HUES48 (cell line): ENCODE measurements around the gene RASEF.

Experiments used
- H3K27ac ChIP-seq: one replicate; pipeline ENCODE4 v1.7.0; 2013; ENCODE audit warnings: low read depth, low read length, inconsistent platforms
- H3K27me3 ChIP-seq: 2 replicates; pipeline ENCODE4 v1.6.1; 2013; ENCODE audit warnings: mild to moderate bottlenecking, low read length; ENCODE audit not compliant: control insufficient read depth, insufficient read depth
- H3K36me3 ChIP-seq: 2 replicates; pipeline ENCODE4 v1.6.1; 2013; ENCODE audit warnings: low read length; ENCODE audit not compliant: control insufficient read depth, insufficient read depth
- H3K4me1 ChIP-seq: 2 replicates; pipeline ENCODE4 v1.6.1; 2013; ENCODE audit warnings: mild to moderate bottlenecking, low read length; ENCODE audit not compliant: control insufficient read depth, insufficient read depth
- H3K4me3 ChIP-seq: 2 replicates; pipeline ENCODE4 v1.5.1; 2013; ENCODE audit warnings: mild to moderate bottlenecking, low read depth, low read length
- H3K9ac ChIP-seq: 2 replicates; pipeline ENCODE4 v1.6.1; 2013; ENCODE audit warnings: mild to moderate bottlenecking, low read depth, low read length, moderate library complexity
- H3K9me3 ChIP-seq: 2 replicates; pipeline ENCODE4 v1.6.1; 2013; ENCODE audit warnings: low read length; ENCODE audit not compliant: control insufficient read depth, insufficient read depth

Gene RASEF

GRCh38 chr9:83032065-83032625 is 30.8 kb downstream of the RASEF start:
- Histone ChIP-seq H3K4me3 (no peak overlapping the region), H3K4me1 (no peaks in the 10 kb centered on the region), H3K27me3 (no peaks in the 10 kb centered on the region), H3K36me3 (no peaks in the 10 kb centered on the region), H3K9ac (no peak overlapping the region), H3K27ac (no peak overlapping the region), H3K9me3 (no peaks in the 10 kb centered on the region)

GRCh38 chr9:83030391-83031107 is 32.4 kb downstream of the RASEF start:
- Histone ChIP-seq H3K9ac (no peak overlapping the region), H3K27ac (no peak overlapping the region), H3K9me3 (no peaks in the 10 kb centered on the region), H3K4me1 (no peaks in the 10 kb centered on the region), H3K27me3 (no peaks in the 10 kb centered on the region), H3K4me3 (no peak overlapping the region), H3K36me3 (no peaks in the 10 kb centered on the region)

GRCh38 chr9:83029531-83030137 is 33.3 kb downstream of the RASEF start:
- H3K27ac ChIP-seq: no peak overlapping the region
- H3K4me1 ChIP-seq: no peaks in the 10 kb centered on the region
- no peak overlapping the region for H3K9ac ChIP-seq
- H3K36me3 ChIP-seq: no peaks in the 10 kb centered on the region
- H3K9me3 ChIP-seq: no peaks in the 10 kb centered on the region
- H3K27me3 ChIP-seq: no peaks in the 10 kb centered on the region
- H3K4me3 ChIP-seq: no peak overlapping the region

DNA sequence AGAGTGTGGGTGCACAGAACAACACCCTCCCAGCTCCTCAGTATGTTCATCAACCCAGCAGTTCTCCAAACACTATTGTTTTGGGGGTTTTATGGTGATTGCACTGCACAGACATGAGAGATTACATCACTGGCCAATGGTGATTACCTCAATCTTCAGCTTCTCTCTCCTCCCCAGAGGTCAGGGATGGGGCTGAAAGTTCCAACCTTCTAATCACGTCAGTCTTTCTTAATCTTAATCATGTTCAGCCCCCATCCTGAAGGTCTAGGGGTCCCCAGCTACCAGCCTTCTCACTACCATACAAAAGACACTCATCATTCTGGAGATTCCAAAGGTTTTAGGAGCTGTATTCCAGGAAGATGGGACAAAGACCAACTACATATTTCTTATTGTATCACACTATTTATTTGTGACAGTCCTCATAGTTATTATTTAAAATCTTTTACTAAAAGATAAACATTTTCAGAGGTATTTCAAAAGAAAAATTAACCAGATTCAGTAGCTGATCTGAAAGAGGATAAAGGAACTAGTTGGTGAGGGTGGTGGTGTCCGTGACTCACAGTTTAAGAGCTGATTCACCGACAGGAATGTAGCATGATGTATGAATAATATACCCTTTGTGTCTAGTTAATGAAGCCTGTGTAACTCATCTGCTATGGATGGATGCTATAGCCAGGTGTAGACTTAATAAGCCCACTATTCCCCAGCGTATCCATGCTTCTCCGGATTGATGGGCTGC is 35.6 kb downstream of the RASEF start:
- H3K27me3 ChIP-seq: no peaks in the 10 kb centered on the region
- H3K36me3 ChIP-seq: no peaks in the 10 kb centered on the region
- no peaks in the 10 kb centered on the region for H3K9me3 ChIP-seq
- H3K4me1 ChIP-seq: no peaks in the 10 kb centered on the region
- H3K27ac ChIP-seq: no peak overlapping the region
- no peak overlapping the region for H3K9ac ChIP-seq
- H3K4me3 ChIP-seq: no peak overlapping the region

DNA sequence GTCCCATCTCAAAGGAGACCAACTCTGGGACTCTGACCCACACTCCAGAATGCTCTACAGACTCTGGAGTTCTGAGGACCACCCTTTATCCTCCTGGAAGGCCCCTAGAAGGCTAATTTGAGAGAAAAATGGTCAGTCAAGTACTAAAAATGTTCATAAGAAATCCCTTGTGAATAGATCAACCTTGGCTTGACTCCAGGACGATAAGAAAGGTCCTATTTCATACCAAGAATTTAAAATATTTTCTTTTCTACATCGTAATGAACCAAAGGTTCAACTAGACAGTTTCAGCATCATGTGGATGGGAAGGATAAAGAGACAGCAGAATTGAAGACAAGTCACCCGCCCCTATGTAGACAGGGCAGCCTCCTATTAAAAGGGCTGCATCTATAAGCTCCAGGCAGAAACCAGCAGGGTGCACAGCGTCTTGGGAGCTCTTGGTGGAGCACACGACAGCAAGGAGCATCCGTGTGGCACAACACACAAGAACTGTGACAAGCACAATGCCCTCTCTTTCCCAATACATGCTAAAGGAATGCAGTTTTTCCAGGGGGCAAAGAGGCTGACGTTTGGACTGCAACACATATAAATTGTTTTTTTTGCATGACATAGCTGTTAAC is 38.3 kb downstream of the RASEF start:
- no peak overlapping the region for H3K27ac ChIP-seq
- H3K9ac ChIP-seq: no peak overlapping the region
- H3K27me3 ChIP-seq: no peaks in the 10 kb centered on the region
- no peaks in the 10 kb centered on the region for H3K36me3 ChIP-seq
- no peaks in the 10 kb centered on the region for H3K4me1 ChIP-seq
- H3K9me3 ChIP-seq: no peaks in the 10 kb centered on the region
- no peak overlapping the region for H3K4me3 ChIP-seq

DNA sequence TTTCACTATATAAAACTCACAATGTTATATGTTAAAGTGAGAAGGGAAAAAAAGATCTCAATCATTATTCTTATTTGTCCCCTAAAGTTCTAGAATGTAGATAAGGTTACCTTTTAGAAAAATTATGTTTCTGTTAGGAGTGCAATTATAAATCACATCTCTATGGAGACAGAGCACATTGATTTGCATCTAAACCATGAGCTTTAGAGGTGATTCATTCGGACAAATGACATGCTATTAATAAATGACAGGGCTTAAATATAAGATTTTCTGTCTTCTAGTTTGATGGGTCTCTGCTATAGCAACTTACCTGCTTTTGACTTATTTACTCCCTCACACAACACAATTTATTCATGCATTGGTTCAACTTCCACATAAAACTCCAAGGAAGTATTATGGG is 39.8 kb downstream of the RASEF start:
- no peaks in the 10 kb centered on the region for H3K36me3 ChIP-seq
- H3K27me3 ChIP-seq: no peaks in the 10 kb centered on the region
- H3K9me3 ChIP-seq: no peaks in the 10 kb centered on the region
- H3K9ac ChIP-seq: no peak overlapping the region
- H3K4me1 ChIP-seq: no peaks in the 10 kb centered on the region
- no peak overlapping the region for H3K4me3 ChIP-seq
- no peak overlapping the region for H3K27ac ChIP-seq

DNA sequence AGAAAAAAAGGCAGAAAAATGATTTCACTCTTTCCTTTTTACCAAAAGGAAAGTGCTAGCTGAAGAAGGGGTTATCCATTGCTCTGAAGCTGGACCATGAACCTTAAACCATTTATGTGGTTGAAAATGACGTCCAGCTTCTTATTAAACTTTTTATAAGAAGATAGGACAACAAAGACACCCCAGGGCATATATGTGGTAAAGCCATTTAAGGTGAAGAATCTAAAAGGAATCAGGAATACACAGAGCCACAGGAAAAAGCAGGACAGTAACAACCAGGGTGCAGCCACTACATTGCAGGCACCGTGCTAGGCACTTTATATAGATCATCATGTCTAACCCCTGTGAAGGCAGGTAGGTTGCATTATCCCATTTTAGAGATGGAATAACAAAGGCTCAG is 42.1 kb downstream of the RASEF start:
- no peaks in the 10 kb centered on the region for H3K27me3 ChIP-seq
- no peaks in the 10 kb centered on the region for H3K4me1 ChIP-seq
- no peaks in the 10 kb centered on the region for H3K9me3 ChIP-seq
- H3K27ac ChIP-seq: no peak overlapping the region
- no peak overlapping the region for H3K4me3 ChIP-seq
- no peak overlapping the region for H3K9ac ChIP-seq
- no peaks in the 10 kb centered on the region for H3K36me3 ChIP-seq

- H3K4me1 ChIP-seq: no peaks in the 10 kb centered on the region
- H3K4me3 ChIP-seq: no peak overlapping the region
- H3K36me3 ChIP-seq: no peaks in the 10 kb centered on the region
- no peaks in the 10 kb centered on the region for H3K27me3 ChIP-seq
- no peak overlapping the region for H3K27ac ChIP-seq
- H3K9me3 ChIP-seq: no peaks in the 10 kb centered on the region
- no peak overlapping the region for H3K9ac ChIP-seq
These were observed 42.6 kb downstream of the RASEF start for GRCh38 chr9:83020327-83020726.

DNA sequence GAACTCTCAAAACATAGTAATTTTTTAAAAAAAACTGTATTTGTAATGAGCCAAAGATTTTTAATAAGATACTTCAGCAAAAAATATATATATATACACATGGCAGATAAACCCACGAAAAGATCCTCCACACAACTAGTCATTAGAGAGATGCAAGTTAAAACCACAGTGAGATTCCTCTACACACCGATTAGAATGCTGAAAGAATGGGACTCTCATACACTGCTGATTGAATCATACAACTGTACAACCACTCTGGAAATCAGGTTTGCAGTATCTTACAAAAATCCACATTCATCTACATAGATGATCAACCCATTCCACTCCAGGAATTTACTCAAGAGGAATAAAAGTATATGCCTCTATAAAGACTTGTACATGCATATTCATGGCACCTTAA is 43.7 kb downstream of the RASEF start:
- H3K4me1 ChIP-seq: no peaks in the 10 kb centered on the region
- no peak overlapping the region for H3K9ac ChIP-seq
- H3K36me3 ChIP-seq: no peaks in the 10 kb centered on the region
- H3K9me3 ChIP-seq: no peaks in the 10 kb centered on the region
- no peak overlapping the region for H3K4me3 ChIP-seq
- no peak overlapping the region for H3K27ac ChIP-seq
- no peaks in the 10 kb centered on the region for H3K27me3 ChIP-seq

- peaks cover 8% of the 10 kb centered on the region for H3K4me1 ChIP-seq
- no peaks in the 10 kb centered on the region for H3K9me3 ChIP-seq
- no peaks in the 10 kb centered on the region for H3K27me3 ChIP-seq
- H3K4me3 ChIP-seq: no peak overlapping the region
- no peak overlapping the region for H3K9ac ChIP-seq
- no peaks in the 10 kb centered on the region for H3K36me3 ChIP-seq
- no peak overlapping the region for H3K27ac ChIP-seq
These were observed 47.0 kb downstream of the RASEF start for GRCh38 chr9:83015897-83016296.
